GM21723 (cell line): ENCODE results near the gene SEMA3C.

Experiments used
- ATAC-seq: cut with Tn5 transposase; IDR thresholded peaks from one replicate; pipeline ENCODE4 v1.9.1; 2021; ENCODE audit warnings: mild to moderate bottlenecking, moderate library complexity; ENCODE audit not compliant: unreplicated experiment

Gene SEMA3C

GRCh38 chr7:80918909-80919721 is at the start of gene SEMA3C:
SEMA3C (minus strand) TSS chr7:80919051; CDS start chr7:80916781, 2,270 bp downstream.
- peak; percentile 72 for ATAC-seq

- no peak for ATAC-seq
These were observed 49.8 kb upstream of the SEMA3C start for GRCh38 chr7:80968606-80969005.

DNA sequence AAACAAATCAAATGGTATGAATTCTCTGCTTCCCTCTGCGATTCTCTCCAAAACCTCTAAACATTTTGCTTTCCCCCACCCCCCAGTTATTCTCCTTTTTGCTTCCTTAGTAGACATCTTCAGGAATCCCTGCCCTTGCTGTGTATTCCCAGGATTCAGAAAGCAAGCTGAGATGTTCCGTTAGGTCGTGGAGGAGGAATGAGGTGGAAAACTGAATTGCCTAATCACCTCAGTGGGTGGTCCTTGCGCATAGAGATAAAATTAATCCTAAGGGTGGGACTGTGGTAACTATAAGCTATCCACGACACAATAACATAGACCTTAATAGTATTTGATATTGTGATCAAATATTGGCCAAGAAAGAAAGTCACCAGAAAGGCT is 49.1 kb upstream of the SEMA3C start:
- no peak for ATAC-seq

- no peak for ATAC-seq
These were observed 48.4 kb upstream of the SEMA3C start for GRCh38 chr7:80967071-80967916.

DNA sequence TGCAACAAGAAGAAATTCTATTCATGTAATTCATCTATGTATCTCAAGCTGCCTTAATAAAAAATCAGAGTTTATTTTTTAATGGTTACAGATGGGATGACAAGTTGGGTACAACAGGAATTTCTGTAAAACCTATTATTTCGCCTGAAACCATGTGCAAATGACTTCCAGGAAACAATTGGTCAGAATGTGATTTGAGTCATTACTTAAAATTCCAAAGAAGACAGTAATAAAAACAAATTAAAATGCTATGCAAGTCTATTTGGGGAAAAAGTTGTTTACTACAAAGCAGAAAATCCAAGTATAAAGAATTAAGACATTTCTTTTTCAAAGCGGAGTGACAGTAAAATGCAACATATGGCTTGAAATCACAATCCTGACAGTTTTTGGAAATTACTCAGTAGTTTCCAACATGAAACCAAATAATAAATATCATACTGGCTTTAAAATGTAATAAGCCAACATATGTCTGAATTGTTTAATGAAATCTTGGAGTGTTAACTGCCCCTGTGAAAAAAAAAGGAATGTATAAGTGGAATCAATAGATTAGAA is 41.5 kb upstream of the SEMA3C start:
- ATAC-seq, result no peak

- no peak for ATAC-seq
These were observed 38.5 kb upstream of the SEMA3C start for GRCh38 chr7:80957226-80957777.

- ATAC-seq, result no peak
These were observed 35.3 kb upstream of the SEMA3C start for GRCh38 chr7:80954191-80954590.

DNA sequence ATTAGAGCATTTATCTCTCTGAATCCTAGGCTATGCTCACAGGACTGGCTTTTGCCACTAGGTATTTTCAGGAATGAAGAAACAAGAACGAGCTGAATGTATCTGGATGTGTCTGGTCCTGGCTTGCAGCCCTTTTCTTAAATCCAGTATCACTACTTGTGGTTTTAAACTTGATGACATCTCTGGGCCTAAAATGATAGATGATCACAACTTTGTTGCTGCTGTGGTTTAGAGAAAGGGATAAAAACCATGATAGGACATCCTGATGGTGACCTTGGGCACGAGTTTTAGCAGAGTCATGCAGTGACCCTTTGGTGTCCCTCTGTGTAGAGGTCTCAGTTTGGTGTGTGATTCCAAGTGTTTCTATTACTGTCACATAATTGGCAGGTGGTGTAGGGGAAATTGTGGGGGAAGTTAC is 31.7 kb upstream of the SEMA3C start:
- no peak for ATAC-seq

DNA sequence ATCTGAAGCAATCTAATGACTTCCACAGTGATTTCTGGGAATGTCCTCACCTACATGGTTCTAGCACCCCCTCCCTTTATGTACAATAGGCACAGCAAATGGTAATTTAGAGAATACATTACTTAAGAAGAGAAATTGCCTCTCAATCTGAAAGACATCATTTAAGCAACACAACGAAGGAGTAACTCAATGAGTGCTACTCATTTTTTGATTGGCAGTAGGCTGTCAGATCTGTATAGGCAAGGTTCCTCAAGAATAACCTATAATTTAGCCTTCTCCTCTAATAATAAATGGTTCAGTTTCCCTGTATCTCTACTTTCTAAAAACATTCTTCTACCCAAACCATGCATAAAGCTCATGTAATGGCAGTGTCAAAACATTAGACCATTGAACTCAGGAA is 30.6 kb upstream of the SEMA3C start:
- no peak for ATAC-seq

GRCh38 chr7:80946858-80947257 is 28.0 kb upstream of the SEMA3C start:
- ATAC-seq, result no peak

- ATAC-seq, result no peak
These were observed 27.1 kb upstream of the SEMA3C start for GRCh38 chr7:80945976-80946375.

DNA sequence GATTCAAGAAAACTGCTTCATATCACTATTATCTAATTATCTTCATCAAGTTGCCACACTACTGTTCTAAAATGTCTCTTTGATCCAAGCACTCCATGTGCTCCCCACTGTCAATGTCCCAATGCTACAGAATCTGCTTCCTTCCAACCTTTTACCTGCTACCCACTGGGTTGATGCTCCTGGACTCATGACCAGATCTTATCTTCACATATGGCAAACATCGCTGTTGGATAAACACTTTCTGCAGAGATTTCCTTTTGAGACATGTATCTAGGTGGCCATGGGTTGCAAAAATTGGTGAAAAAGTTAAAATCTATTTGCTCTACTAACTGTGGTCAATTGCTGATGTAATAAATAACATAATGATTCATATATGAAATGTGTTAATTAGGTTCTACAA is 24.5 kb upstream of the SEMA3C start:
- ATAC-seq, result no peak

DNA sequence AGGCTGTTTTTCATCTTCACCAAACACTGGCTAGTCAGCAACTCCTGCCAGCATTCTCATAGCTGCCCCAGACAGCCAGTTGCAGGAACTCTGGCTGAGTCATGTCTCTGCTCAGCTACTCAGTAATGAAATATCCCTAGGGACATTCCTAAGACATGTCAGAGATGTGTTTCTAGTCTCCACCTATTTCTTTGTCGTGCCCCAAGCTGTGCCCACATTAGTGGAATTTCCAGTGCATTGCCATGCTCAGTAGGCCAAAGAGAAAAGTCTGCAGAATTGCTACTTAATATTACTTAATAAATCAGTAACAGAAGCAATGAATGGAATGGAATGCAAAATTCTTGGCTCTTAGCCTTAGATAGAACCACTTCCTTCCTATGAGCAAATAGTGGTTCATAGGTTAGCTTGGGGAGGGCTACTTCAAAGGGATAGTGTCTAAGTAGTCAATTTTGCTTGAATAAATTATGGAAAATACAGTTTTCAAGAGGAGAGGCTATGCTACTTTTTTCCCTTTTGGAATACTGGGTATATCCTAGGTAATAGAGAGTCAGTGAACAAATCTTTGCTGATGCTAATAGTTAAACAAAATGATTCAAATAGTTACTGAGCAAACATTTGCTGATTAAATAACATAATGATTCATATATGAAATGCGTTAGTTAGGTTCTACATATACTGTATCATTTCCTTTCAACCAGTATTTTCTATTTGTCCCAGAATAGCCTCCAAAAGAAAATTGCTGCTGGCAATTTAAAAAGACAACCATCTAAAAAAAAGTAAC is 23.6 kb upstream of the SEMA3C start:
- ATAC-seq, result no peak

DNA sequence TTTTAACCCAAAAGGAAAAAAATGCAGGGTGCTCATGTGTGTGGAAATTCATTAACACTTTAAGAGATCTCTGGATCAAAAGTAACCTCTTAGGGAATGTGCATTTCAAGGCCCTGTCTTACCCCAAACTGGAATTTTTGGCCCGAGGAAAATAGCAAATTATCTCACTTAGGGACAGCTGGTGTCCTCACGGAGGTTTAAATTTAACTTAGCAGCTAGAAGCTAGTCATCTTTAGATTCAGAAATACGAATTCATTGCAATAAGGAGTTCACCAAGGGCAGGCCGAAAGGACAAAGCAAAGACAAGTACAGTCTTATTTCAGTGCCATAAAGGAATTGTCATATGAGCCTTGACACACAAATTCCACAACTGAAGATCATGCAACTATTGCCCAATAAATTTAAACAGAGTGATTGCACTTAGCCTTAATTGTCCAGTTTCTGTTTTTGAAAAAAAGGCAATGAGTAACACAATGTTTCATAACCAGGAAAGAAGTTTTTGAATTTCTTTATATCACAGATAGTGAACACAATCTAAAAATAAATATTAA is 22.4 kb upstream of the SEMA3C start:
- no peak for ATAC-seq

- ATAC-seq, result no peak
These were observed 21.8 kb upstream of the SEMA3C start for GRCh38 chr7:80940539-80941207.

DNA sequence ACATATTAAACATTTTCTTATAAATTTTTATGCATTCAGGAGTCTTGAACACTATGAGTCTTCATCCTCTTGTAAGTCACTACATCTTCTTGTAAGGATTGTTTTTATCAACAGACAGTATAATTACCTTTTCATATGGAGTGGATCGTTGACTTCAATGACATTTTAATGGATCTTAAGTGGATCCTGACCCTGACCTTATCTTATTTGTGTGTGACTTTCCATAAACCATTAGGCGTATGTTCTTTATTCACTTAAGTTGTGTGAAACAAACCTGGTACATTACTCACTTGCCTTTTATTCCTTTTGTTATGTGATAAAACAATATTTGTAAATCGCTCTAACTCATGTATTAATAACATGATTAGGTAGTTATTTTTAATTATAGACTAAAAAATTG is 18.5 kb upstream of the SEMA3C start:
- no peak for ATAC-seq

DNA sequence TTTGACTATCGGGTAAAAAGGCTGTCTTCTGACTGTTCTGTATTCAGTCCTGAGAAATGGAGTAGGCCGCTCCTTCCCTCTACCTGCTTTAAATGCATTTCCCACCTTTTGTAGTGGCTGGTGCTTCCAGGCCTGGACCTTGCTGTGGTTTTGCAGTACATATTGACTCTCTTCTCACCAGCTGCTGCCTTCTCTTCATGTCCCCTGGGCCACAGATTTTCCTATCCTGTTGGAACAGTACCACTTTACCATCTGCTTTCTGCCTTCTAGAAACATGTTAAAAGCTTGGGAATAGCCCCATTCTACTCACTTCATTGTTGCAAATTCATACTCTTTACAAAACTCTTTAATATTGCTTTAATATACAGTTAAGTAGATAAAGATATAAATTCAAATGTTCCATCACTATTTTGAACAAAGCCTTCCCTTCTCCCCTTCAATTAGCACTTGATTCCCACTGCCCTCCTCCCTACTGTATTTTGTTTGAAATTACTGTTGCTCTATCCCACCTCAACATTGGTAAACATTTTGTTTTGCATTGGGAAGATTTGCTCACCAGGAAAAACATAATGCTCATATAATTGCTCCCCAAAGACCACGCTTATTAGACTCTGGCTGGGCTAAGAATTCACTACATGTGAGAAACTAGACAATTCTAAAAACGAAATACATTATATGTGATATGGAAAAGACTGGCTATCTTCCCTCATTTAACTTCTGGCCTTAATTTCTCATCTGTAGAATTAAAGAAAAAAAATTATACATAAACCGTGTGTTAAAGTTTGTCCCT is 17.3 kb upstream of the SEMA3C start:
- ATAC-seq, result no peak

- ATAC-seq, result no peak
These were observed 15.5 kb upstream of the SEMA3C start for GRCh38 chr7:80934321-80934720.

GRCh38 chr7:80932536-80932935 is 13.7 kb upstream of the SEMA3C start:
- ATAC-seq, result no peak
